GM12878 (cell line): ENCODE measurements around the gene SLC31A2.

ENCODE experiments used
- CBFB ChIP-seq: IDR thresholded peaks from 2 replicates; pipeline ENCODE4 v1.6.1; 2016; ENCODE audit warnings: antibody characterized with exemption, low read depth
- CBX3 ChIP-seq: fragments of 200-600 bp; sonication (generic); IDR thresholded peaks from 2 replicates; pipeline ENCODE4 v1.6.1; 2016; ENCODE audit warnings: low read depth, borderline replicate concordance
- CEBPZ ChIP-seq: fragments of 150-350 bp; IDR thresholded peaks from 2 replicates; pipeline ENCODE4 v1.6.1; 2016; ENCODE audit warnings: low read depth, low read length
- CTCF ChIP-seq, 3 experiments: IDR thresholded peaks in 2 of 3; conservative IDR thresholded peaks in 1 of 3; 2 replicates each; pipeline ENCODE4 v1.5.1; 2011; ENCODE audit warnings: low read depth in 3 of 3, low read length in 3 of 3, mild to moderate bottlenecking in 3 of 3, control low read depth in 2 of 3, moderate library complexity in 2 of 3, inconsistent platforms in 1 of 3, mixed read lengths in 1 of 3; ENCODE audit not compliant: control insufficient read depth in 2 of 3, insufficient read depth in 1 of 3; ENCODE audit errors: extremely low read depth in 1 of 3
- FOS ChIP-seq: IDR thresholded peaks from 3 replicates; pipeline ENCODE4 v1.6.1; 2011; ENCODE audit warnings: borderline replicate concordance; ENCODE audit not compliant: insufficient read length; ENCODE audit errors: extremely low read depth
- KDM1A ChIP-seq: fragments of 200-600 bp; sonication (generic); IDR thresholded peaks from 2 replicates; pipeline ENCODE4 v1.6.1; 2016; ENCODE audit warnings: borderline replicate concordance
- PBX3 ChIP-seq: IDR thresholded peaks from 2 replicates; pipeline ENCODE4 v1.6.1; 2011; ENCODE audit warnings: mild to moderate bottlenecking, low read depth, low read length, moderate library complexity; ENCODE audit not compliant: insufficient replicate concordance
- POLR2A ChIP-seq: IDR thresholded peaks from 2 replicates; pipeline ENCODE4 v1.6.1; 2011; ENCODE audit warnings: low read depth, mild to moderate bottlenecking, low read length
- POLR2AphosphoS5 ChIP-seq: IDR thresholded peaks from 2 replicates; pipeline ENCODE4 v1.6.1; 2011; ENCODE audit warnings: mild to moderate bottlenecking, low read length, inconsistent platforms
- SUZ12 ChIP-seq: fragments of 200-600 bp; sonication (generic); IDR thresholded peaks from one replicate; pipeline ENCODE4 v1.6.1; 2018; ENCODE audit warnings: antibody characterized with exemption, mild to moderate bottlenecking; ENCODE audit not compliant: unreplicated experiment
- USF2 ChIP-seq: IDR thresholded peaks from 2 replicates; pipeline ENCODE4 v1.6.1; 2011; ENCODE audit warnings: low read depth, low read length, improper control_type of control experiment, borderline replicate concordance

- TF ChIP-seq POLR2A (no peak), CBX3 (no peak), USF2 (no peak), CTCF (IDR thresholded peaks at IDR 0.05 in 2 of 3, conservative IDR thresholded peaks at IDR 0.05 in 1 of 3; ENCODE audit: control insufficient read depth in 2 of 3, extremely low read depth in 1 of 3, insufficient read depth in 1 of 3, low read depth in 3 of 3, low read length in 3 of 3) (no peak), PBX3 (no peak), POLR2AphosphoS5 (no peak), KDM1A (no peak), CEBPZ (no peak), SUZ12 (no peak), CBFB (no peak), FOS (no peak)
Observed at GRCh38 chr9:113139953-113140352, 10.9 kb upstream of the SLC31A2 start.
